Dermis microvascular lymphatic vessel endothelial cell (primary cell): ENCODE results near the gene RBM44. TPM values are rescaled to one million over a fixed set of nuclear protein-coding genes. Genes with fewer than 3 reads are reported as not detected.

Experiments
- DNase-seq, 2 donors: peaks; one replicate each; pipeline versions ENCODE4 v3.0.0 to v3.0.0-alpha.2; 2010; ENCODE audit warnings: low read depth in 2 of 2
- total RNA-seq: library from RNA; depleted of rRNA; stranded (reverse); fragments of >200 nt; gene quantifications from 2 replicates; pipeline ENCODE4 v1.2.1, GENCODE V29; 2014

Gene RBM44
- total RNA-seq, 1 donor from 2014 or later, result 0.26 TPM

- DNase-seq, result no peak
Measured at GRCh38 chr2:237885931-237886684, 87.5 kb downstream of the RBM44 start.

GRCh38 chr2:237886685-237887481 lies 88.3 kb downstream of the RBM44 start:
- DNase-seq, result no peak

- peak; percentile 38 to 65 for DNase-seq
Measured at GRCh38 chr2:237888389-237888788, 89.8 kb downstream of the RBM44 start.

GRCh38 chr2:237889016-237889415 lies 90.4 kb downstream of the RBM44 start:
- no peak for DNase-seq

GRCh38 chr2:237889811-237890210 lies 91.2 kb downstream of the RBM44 start:
- no peak for DNase-seq

Other genes with a start within 250 kb of the RBM44 start
- not detected in 2 replicates for gene PRLH, start 232.2 kb upstream of the RBM44 start, total RNA-seq
- 11.8 and 12.3 TPM in 2 replicates for gene RAB17, start 208.0 kb upstream of the RBM44 start, total RNA-seq
- 83.6 and 114 TPM in 2 replicates for gene LRRFIP1, start 171.2 kb upstream of the RBM44 start, total RNA-seq
- gene RAMP1, start 60.8 kb downstream of the RBM44 start, total RNA-seq, result not detected in 2 replicates
- gene UBE2F, start 168.2 kb downstream of the RBM44 start, total RNA-seq, result 31.1 and 31.4 TPM in 2 replicates